Activated CD4-positive, alpha-beta T cell treated with anti-CD3 and anti-CD28 coated beads for 4 hours (primary cell): ENCODE measurements around the gene MYT1.

Source experiments
- DNase-seq, 2 donors: peaks; one replicate each; pipeline ENCODE4 v3.0.0-alpha.2; 2020

The MYT1 gene

DNA sequence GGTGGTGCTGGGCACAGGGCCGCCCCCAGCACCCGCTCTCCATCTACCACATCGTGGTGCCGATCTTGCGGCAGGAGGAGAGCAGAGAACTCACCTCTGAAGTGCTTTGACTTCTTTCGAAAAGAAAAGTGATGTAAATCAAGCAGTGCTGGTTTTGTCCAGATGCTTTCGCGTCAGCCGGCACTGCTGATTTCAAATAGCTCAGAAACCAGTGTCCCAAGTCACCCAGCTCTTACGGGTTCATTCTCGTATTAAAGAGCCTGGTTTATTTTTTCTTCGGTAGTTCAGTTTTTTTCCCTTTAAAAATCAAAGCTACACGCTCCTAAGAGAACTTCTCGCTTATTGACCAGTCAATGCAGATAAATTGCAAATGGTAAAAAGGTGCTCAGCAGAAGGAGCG lies 32.1 kb downstream of the MYT1 start:
- DNase-seq, result no peak

DNA sequence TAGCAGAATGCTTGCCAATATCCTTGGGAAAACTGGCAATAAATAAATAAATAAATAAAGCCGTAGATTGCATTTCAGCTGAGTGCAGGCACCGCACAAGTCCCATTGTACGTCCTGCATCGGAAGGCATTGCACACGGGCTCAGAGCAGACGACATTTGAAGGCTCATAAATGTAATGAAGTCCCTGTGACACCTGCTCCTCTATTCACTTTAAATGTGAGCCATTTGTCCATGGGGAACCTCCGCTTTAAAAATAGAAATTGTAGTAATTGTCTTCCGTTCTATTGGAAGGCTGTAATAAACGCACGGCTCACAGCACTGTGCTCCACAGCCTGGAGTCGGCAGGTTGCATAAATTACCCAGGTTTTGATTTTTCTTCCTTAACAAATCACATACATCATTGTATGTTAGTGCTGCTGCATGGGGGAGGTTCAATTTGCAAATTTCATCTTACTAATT lies 32.6 kb downstream of the MYT1 start:
- no peak for DNase-seq

DNA sequence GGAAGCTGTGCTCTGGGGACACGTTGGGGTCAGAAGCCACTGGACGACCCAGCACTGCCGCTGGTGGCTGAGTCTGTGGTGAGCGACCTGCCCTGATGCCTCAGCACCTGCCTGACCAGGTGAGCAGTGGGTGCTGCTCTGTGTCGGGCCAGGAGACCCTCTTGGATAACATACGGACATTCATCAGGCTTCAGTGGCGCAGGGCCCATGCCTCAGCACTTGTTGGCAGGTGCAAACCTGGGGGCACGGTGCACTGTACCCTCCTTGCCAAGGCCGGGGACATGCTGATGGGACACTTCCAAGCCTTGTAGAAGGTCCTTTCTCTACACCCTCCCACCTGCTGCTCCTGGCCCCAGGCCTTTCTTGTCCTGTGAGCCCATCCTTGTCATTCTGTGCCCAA lies 34.1 kb downstream of the MYT1 start:
- no peak for DNase-seq

DNA sequence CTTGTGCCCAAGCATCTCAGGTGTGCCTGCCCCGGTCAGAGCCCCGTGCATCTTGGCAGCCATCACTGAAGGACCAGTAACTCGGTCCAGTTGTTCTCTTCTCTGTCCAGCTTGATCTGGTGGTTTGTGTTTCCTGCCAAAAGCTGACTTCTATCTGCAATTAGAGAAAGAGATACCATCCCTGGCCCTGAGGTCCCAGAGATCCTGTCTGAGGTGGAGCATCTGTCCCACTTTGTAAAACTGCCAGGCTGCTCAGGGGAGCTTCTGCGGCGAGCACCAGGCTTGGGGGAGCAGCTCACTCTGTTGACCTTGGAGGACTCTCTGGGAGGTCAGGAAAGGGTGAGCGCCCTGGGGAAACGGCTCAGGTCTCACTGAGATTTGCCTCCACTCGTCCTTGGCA lies 35.1 kb downstream of the MYT1 start:
- DNase-seq, result no peak

DNA sequence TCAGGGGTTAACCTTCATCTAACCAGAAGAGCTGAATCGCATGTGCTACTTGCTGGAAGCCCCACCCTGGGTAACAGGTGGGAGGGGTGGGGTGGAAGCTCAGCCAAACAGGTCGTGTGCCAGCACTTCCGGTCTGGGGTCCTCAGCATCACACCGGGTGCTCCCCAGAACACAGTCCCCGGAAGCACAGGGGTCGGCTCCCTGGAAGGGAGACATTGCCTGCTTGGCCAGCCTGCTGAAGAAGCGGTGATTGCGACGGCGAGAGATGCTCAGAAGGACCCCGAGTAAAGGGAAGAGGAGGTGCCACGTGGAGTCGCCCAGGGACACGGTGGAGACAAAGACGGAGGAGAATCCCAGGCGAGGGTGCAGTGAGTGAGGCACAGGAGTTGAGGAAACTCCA lies 36.5 kb downstream of the MYT1 start:
- no peak for DNase-seq

DNA sequence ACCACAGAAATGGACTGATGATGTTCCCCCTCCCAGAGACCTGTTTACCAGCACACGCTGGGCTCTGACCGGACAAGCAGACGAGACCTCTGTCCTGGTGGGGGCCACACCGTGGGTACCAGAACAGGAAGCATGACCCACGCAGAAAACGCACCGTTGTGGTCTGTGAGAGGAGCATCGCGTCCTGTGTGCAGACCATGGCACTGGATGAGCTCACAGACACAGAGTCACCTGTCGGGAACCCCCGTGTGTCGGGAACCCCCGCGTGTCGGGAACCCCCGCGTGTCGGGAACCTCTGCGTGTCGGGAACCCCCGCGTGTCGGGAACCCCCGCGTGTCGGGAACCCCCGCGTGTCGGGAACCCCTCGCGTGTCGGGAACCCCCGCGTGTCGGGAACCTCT lies 37.4 kb downstream of the MYT1 start:
- DNase-seq, result no peak

DNA sequence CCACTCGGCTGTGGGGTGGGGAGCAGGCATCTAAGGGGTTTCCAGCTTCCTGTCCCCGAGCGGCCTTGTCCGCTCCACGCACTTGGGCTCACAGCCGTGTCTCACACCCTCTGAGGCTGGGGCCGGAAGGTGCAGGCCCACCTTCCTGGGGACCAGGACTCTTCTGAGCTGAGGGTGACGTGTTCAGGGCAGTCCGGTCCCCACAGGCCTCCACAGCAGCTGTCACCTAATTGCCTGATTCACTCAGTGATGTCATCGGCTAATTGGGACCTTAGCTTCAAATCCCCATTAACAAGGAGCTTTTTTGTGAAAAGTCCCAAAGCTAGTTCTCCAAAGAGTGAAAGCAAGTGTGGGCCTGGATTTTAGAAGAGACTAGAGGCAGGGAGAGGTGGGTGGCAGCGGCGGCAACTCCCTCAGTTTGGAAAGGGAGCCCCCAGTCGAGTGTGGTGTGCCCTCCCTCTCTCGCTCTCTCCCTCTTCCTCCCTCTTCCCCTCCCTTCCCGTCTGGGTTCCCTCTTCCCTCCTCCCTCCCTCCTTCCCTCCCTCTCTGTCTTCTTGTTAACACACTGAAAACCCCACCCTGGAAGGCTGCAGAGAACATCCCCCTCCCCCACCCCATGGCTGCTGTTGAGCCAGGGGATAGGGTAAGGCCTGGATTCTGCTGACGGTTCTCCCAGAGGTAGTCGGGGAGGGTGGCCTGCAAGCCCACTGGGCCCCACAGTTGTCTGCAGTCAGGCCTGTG lies 39.0 kb downstream of the MYT1 start:
- DNase-seq, result no peak

DNA sequence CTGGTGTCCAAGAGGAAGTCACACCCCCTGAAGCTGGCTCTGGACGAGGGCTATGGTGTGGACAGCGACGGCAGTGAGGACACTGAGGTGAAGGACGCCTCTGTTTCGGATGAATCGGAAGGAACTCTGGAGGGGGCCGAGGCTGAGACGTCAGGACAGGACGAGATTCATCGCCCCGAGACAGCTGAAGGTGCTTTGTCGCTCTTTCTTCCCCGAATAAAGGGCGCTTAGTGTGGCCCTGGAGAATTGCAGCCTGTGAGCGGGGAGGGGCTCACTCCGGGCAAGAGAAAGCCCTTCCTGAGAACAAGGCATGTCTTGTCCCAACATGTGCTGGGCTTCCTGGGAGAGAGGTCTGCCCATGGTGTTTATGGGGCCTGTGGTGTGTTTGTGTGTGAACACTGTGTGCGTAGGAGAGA lies 41.4 kb downstream of the MYT1 start:
- no peak for DNase-seq

DNA sequence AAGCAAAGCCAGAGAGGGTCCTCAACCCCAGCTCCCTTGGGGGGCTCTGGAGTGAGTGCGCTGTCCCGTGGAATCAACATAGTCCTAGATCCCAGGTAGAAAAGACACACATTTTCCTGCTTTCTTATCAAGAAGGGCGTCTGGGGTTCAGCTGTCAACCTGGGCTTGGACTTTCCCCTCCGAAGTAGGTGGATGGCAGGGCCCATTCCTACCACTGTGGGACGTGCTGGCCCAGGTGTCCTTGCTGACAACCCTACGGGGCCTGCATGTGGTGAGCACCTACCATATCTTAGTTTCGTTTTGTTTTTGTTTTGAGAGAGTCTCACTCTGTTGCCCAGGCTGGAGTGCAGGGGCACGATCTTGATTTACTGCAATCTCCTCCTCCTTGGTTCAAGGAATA lies 42.4 kb downstream of the MYT1 start:
- no peak for DNase-seq

DNA sequence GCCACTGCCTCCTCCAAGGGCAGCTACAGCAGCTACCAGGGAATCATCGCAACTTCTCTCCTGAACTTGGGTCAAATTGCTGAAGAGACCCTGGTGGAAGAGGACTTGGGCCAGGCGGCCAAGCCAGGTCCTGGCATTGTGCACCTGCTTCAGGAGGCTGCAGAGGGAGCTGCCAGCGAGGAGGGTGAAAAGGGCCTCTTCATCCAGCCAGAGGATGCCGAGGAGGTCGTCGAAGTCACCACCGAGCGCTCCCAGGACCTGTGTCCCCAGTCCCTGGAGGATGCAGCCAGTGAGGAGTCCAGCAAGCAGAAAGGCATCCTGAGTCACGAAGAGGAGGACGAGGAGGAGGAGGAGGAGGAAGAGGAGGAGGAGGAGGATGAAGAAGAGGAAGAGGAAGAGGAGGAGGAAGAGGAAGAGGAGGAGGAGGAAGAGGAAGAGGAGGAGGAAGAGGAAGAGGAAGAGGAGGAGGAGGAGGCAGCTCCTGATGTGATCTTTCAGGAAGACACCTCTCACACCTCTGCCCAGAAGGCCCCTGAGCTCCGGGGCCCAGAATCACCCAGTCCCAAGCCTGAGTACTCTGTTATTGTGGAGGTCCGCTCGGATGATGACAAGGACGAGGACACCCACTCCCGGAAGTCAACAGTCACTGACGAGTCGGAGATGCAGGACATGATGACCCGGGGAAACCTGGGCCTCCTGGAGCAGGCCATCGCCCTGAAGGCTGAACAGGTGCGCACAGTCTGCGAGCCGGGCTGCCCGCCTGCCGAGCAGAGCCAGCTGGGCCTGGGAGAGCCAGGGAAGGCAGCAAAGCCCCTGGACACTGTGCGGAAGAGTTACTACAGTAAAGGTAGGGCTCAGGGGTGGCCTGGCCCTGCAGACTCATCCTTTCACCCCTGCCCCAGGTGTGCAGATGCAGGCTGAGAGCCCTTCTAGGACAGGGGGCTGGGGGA lies 43.7 kb downstream of the MYT1 start:
- no peak for DNase-seq

DNA sequence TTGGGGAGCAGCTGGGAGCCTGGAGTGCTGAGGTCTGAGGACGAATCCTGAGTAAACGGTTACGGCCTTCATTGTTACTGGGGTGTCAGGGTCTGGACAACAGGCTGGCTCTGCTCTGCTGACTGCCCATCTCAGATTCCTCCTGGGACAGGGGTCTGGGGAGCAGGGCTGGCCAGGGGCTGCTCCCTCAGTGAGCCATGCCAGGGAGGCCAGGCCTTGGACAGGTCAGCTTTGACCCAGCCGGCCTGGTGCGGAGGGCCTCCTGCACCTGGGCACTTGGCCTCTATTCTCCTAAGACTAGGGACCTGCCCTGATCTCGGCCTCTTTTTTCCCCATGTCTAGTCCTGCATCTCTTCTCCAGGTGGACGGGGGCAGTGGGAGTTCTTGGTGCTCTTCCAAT lies 44.9 kb downstream of the MYT1 start:
- no peak for DNase-seq

DNA sequence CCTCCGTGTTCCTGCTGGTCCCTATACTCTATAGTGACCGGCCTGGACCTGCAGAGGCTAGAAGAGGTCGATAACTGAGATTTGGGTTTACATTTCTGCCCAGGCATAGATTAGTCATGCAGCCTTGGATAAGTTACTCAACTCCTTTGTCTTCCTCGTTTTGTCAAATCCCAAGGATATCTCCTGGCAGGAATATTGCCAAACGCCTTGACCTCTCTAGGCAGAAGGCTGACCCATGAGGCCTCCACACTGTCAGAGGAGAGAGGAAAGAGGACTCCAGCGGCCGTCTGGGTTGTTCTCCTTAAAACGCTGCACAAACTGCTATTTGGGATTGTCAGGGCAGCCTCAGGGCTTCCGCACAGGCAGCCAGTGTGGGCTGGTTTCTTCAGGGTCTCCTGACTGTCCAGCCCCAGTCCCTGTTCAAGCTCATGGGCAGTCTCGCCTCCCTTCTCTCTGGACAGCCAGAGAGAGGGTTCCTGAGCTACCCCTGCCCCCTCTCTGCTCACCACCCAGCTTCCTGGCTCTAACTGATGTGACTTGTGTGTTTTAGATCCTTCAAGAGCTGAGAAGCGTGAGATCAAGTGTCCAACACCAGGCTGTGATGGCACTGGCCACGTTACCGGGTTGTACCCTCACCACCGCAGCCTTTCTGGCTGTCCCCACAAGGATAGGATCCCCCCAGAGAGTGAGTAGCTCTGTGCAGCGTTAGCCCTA lies 46.6 kb downstream of the MYT1 start:
- DNase-seq, result no peak

DNA sequence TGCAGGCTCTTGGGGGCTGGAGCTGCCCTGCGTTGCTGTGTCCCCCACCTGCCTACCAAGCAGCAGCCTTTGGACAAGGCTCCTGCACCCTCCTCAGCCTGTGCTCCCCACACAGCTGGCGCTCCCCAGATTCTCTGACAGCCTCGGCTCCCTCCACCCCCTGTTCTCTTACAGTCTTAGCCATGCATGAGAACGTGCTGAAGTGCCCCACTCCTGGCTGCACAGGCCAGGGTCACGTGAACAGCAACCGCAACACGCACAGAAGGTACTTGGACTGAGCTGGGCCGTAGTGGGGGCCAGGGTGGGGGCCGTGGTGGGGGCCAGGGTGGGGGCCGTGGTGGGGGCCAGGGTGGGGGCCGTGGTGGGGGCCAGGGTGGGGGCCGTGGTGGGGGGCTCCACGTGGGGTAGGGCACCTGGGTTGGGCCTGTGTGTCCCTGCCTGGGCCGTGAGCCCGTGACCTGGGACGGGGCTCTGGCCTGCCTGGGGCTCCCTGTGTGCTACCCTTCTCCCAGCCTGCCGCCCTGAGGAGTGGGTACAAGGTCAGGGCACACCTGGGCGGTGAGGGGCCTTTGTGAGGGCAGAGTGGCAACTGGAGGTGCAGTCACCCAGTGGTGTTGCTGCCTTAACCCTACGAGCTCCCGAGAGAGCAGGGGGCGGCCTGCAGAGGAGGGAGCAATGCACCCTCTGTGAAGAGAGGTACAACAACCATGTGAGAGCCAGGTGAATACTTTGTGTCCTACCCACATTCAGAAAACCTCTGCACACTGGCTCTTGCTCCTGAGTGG lies 47.8 kb downstream of the MYT1 start:
- no peak for DNase-seq

DNA sequence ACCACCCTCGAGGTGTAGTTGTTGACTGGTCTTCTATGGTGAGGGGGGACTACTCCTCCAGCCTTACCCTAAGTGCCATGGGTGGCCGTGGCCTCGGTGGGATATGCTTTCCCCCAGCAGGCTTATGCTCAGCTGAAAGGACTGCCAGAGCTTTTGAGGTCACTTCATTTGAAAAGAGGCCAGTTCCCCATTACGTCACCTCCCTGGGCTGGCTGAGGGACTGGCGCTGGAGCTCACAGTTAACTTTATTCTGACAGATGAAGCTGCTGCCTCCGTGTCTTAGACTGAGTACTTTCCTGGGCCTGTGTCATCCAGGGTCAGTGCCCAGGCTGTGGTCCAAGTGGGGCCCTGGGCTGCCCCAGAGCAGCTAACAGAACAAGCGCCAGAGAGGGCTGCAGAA lies 48.5 kb downstream of the MYT1 start:
- no peak for DNase-seq

DNA sequence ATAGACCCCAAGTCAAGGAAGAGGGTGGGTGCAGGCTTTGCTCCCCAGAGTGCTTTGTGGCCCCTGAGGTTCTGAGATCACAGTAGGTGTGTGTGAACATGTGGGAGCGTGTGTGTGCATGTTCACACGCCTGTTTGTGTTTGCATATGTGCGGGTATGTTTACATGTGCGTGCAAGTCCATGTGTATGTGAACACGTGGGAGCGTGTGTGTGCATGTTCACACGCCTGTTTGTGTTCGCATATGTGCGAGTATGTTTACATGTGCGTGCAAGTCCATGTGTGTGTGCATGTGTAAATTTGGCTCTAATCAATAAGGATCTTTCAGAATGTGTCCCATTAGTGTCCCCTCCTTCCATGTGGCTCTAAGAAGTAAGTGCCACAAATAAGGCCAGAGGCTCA lies 49.9 kb downstream of the MYT1 start:
- DNase-seq, result no peak

DNA sequence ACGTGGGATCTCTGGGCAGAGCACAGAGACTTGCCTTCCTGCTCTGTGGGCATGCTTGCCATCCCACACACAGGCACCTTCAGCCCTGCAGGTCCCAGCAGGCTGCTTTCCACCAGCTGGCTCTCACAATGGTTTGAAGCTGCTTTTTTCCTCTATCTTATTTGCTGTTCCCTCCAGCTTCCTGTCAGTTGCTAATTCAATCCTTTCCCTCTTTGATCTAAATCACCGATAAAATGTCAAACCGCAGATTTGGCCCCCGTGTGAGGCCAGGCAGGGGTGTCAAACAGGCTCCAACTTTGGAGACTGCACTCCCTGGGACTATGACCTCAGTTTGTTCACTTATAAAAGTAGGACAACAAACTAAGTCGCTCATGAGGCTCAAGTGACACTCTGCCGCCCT lies 50.7 kb downstream of the MYT1 start:
- no peak for DNase-seq

DNA sequence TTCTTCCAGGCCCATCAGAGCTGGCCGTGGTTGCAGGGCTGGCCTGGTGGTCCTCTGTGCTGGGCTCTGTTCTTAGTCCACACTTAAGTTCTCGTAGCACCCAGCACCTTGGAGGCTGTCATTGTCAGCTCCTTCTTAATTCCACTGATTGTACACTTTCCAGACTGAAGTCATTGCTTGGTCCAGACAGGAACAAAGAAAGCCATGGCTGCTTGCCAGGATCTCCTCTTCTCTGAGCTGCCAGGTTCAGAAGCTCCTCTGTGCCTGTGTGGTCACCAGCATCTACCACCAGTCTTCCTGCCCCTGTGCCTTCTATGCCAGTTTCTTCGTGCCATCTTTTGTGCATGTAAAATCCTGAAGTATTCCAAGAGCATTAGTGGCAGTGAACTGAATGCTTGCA lies 51.8 kb downstream of the MYT1 start:
- DNase-seq, result no peak

DNA sequence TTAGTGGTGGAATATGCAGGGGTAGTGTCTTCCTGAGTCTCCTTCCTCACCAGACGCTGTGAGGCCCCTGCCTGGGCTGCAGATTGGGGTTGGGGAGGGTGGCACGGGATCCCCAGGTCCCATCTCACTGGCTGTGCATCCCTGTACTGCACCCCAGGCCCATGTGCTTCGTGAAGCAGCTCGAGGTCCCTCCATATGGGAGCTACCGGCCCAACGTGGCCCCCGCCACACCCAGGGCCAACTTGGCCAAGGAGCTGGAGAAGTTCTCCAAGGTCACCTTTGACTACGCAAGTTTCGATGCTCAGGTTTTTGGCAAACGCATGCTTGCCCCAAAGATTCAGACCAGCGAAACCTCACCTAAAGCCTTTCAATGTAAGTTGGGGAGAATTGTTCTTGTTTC lies 52.7 kb downstream of the MYT1 start:
- no peak for DNase-seq

DNA sequence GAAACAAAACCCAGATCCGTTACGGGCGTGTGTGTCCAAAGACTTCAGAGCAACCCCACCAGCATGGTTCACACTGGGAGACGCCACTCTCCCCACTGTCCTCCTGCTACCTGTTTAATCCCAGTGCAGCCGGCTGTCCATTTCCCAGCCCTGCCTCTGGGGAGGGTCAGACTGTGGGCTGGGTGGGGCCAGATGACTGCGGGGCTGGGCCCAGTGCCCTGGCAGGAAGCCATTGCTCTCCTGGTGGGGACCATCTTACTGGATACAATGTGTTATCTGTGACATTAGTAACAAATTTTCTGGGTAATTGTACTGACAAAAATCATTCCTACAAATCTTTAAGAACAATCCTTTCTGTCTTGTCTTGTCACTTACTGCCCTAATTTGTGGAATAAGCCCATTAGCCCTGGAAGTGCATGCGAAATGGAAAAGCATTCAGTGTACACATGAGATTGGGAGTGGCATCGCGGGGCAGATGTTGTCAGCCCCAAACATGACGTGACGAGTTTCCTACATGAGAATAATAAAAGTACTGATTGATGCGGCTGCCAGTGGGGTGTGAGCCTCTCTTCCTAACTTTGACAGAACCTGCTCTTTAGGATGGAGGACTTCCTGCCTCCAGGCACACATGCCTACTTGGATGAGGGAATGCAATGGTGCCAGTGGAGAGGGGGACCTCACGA lies 53.4 kb downstream of the MYT1 start:
- DNase-seq, result no peak

DNA sequence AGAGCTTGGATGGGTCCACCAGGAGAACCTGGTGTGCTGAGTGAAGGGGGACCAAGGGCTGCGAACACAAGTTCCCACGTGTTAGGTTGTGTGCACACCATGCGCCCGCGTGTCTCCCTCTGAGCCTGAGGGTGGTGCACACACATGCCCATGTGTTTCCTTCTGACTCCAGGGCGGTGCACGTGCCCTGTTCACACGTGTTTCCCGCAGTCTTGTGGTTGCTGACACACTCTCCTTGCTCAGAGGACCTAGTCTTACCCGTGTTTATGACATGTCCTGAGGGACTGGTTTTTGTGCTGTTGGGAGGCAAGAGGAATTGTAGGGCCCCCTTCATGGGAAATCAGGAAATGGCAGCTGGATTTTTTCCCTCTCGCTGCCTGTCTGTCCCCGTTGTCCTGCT lies 55.0 kb downstream of the MYT1 start:
- no peak for DNase-seq

DNA sequence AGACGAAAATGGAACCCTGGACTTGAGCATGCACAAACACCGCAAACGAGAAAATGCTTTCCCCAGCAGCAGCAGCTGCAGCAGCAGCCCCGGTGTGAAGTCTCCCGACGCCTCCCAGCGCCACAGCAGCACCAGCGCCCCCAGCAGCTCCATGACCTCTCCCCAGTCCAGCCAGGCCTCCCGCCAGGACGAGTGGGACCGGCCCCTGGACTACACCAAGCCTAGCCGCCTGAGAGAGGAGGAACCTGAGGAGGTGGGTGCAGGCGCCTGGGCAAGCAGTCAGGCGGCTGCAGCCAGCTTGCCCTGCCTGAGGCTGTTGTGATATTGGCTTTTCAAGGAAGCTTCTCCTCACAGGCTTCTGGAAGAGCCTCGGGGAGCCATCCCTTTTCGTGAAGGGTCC lies 55.5 kb downstream of the MYT1 start:
- DNase-seq, result no peak

DNA sequence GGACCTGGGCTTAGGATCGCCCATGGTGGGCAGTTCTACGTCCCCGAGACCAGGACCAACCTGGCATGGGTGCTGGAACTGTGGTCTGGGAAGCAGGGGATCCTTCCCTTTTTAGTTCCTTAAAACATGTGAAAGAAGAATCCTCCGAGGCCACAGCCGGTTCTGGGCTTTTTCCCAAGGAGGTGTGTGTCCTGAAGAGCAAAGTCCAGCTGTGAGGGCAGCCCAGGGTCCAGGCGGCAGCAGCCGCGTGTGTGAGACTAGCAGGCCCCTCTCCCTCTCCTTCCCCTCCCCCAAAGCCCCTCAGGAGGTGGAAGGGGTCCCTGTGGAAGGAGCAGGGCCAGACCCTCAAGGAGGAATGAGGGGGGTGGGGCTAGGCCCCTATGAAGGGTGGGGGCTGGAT lies 56.2 kb downstream of the MYT1 start:
- no peak for DNase-seq
